Right ventricle myocardium inferior (tissue), 1 donor: ENCODE measurements around the gene ARG2. TPM values are rescaled to one million over a fixed set of nuclear protein-coding genes. Genes with fewer than 3 reads are reported as not detected.
A peak's percentile ranks its signal among the peaks of the same experiment; 100 is the strongest.

Experiments
- ATAC-seq: fragments of 200-7000 bp; cut with Tn5 transposase; one replicate; pipeline ENCODE4 v1.9.1; 2020; ENCODE audit warnings: mild to moderate bottlenecking, moderate library complexity
- DNase-seq: peaks from one replicate; pipeline ENCODE4 v3.0.0; 2021; ENCODE audit errors: missing footprints
- intact Hi-C: fragments of 100-400 bp; cut with DNase I; formaldehyde crosslinking; loops from one replicate; pipeline ENCODE4 v1.11.0; 2022
- total RNA-seq: library from RNA; stranded (reverse); fragmentation: NEBNext Ultra II Directional; extraction: Animal tissue kit (Norgen Biotek cat#: 25700); gene quantifications from one replicate; pipeline ENCODE4 v1.2.1, GENCODE V29; 2021
- donor health status: DM: no; HTN: yes; CAD: no; lungs with severe emphysema.

Gene ARG2
- total RNA-seq, 1 donor from 2014 or later = 1.3 TPM

GRCh38 chr14:67665868-67666267 lies 46.1 kb downstream of the ARG2 start:
- DNase-seq (no peak), ATAC-seq (no peak)
- intact Hi-C loops = loop anchor here (2.0 kb wide), 1 partner anchor 47 kb away; the partner anchor contains the start of gene ARG2

GRCh38 chr14:67666750-67667449 lies 47.2 kb downstream of the ARG2 start:
- peak; percentile 64 for ATAC-seq
- DNase-seq = no peak
- intact Hi-C loops = loop anchor here (2.0 kb wide), 1 partner anchor 48 kb away; the partner anchor contains the start of gene ARG2

GRCh38 chr14:67668559-67668958 lies 48.8 kb downstream of the ARG2 start:
- ATAC-seq (no peak), DNase-seq (no peak)
- intact Hi-C loops = no loop called here

- intact Hi-C loops = loop anchor here (5.0 kb wide), 2 partner anchors 34 to 71 kb away; partner anchors contain the start of gene PIGH
- no peak for DNase-seq
- ATAC-seq = no peak
These were observed 53.7 kb downstream of the ARG2 start for GRCh38 chr14:67673451-67673850.

- peak; percentile 87 for ATAC-seq
- peak; percentile 90 for DNase-seq
- intact Hi-C loops = loop anchor here (2.0 to 5.0 kb wide), 3 partner anchors 21 to 72 kb away; partner anchors contain the start of genes PIGH and RDH11
These were observed 54.4 kb downstream of the ARG2 start for GRCh38 chr14:67674139-67674479.

GRCh38 chr14:67674480-67675218 lies 54.9 kb downstream of the ARG2 start, which contains the start of gene VTI1B:
Gene VTI1B (minus strand): TSS chr14:67674632. CDS start chr14:67674489, 143 bp downstream.
- ATAC-seq (peak; percentile 98), DNase-seq (peak; percentile 90)
- intact Hi-C loops = loop anchor here (2.0 to 5.0 kb wide), 3 partner anchors 20 to 72 kb away; partner anchors contain the start of genes PIGH and RDH11

- ATAC-seq = no peak
- intact Hi-C loops = loop anchor here (2.0 kb wide), 1 partner anchor 20 kb away; the partner anchor contains the start of gene RDH11
- DNase-seq = no peak
These were observed 55.5 kb downstream of the ARG2 start for GRCh38 chr14:67675219-67675582.

GRCh38 chr14:67679006-67679405 lies 59.3 kb downstream of the ARG2 start:
- no peak for DNase-seq
- ATAC-seq = no peak
- intact Hi-C loops = no loop called here

- intact Hi-C loops = no loop called here
- ATAC-seq (no peak), DNase-seq (no peak)
These were observed 60.4 kb downstream of the ARG2 start for GRCh38 chr14:67680121-67680602.

GRCh38 chr14:67680941-67681340 lies 61.2 kb downstream of the ARG2 start:
- ATAC-seq (no peak), DNase-seq (no peak)
- intact Hi-C loops = no loop called here

GRCh38 chr14:67683842-67684241 lies 64.1 kb downstream of the ARG2 start:
- ATAC-seq (no peak), DNase-seq (no peak)
- intact Hi-C loops = no loop called here

GRCh38 chr14:67690011-67690410 lies 70.3 kb downstream of the ARG2 start:
- ATAC-seq = no peak
- intact Hi-C loops = no loop called here
- DNase-seq = no peak

GRCh38 chr14:67694791-67695393 lies 75.2 kb downstream of the ARG2 start:
- no peak for ATAC-seq
- intact Hi-C loops = loop anchor here (2.0 kb wide), 1 partner anchor 20 kb away; the partner anchor contains the start of gene VTI1B
- peak; percentile 63 for DNase-seq

- intact Hi-C loops = loop anchor here (2.0 kb wide), 1 partner anchor 21 kb away; the partner anchor contains the start of gene VTI1B
- ATAC-seq (peak; percentile 98), DNase-seq (peak; percentile 90)
These were observed 75.8 kb downstream of the ARG2 start, which contains the start of gene RDH11 for GRCh38 chr14:67695394-67695949. Gene RDH11 (minus strand): TSS chr14:67695764. CDS start chr14:67695703, 61 bp downstream.

- ATAC-seq (no peak), DNase-seq (no peak)
- intact Hi-C loops = no loop called here
These were observed 77.3 kb downstream of the ARG2 start for GRCh38 chr14:67697006-67697405.

- ATAC-seq = no peak
- intact Hi-C loops = no loop called here
- no peak for DNase-seq
These were observed 78.5 kb downstream of the ARG2 start for GRCh38 chr14:67698179-67698578.
